GM13976 (cell line): ENCODE measurements around the gene HK1.

Experiments
- DNase-seq: peaks from one replicate; pipeline ENCODE4 v3.0.0; 2012; ENCODE audit warnings: low spot score
- CTCF ChIP-seq: IDR thresholded peaks from 2 replicates; pipeline ENCODE4 v1.5.1; 2012; ENCODE audit warnings: borderline replicate concordance, mild to moderate bottlenecking; ENCODE audit not compliant: insufficient read depth; ENCODE audit errors: extremely low read depth, missing control alignments, control extremely low read depth
- in situ Hi-C: fragments of 300-500 bp; cut with MboI; formaldehyde crosslinking; loops from one replicate; pipeline ENCODE4 v1.12.0; 2022; ENCODE audit warnings: low sequenced_read_pairs, mixed read lengths, inconsistent platforms; ENCODE audit not compliant: unreplicated experiment

The HK1 gene

GRCh38 chr10:69425041-69425440 is 146.7 kb downstream of the HK1 start:
- DNase-seq: no peak
- no peak for TF ChIP-seq CTCF
- in situ Hi-C loops: loop anchor here (10.0 kb wide), 1 partner anchor 80 kb away; no protein-coding TSS in a partner anchor

GRCh38 chr10:69425511-69426298 is 147.4 kb downstream of the HK1 start:
- in situ Hi-C loops: loop anchor here (10.0 kb wide), 1 partner anchor 79 kb away; no protein-coding TSS in a partner anchor
- TF ChIP-seq CTCF: no peak
- DNase-seq: no peak

GRCh38 chr10:69426376-69426727 is 148.1 kb downstream of the HK1 start:
- DNase-seq: no peak
- in situ Hi-C loops: loop anchor here (10.0 kb wide), 1 partner anchor 78 kb away; no protein-coding TSS in a partner anchor
- TF ChIP-seq CTCF: no peak

GRCh38 chr10:69428165-69428564 is 149.9 kb downstream of the HK1 start:
- no peak for DNase-seq
- TF ChIP-seq CTCF: no peak
- in situ Hi-C loops: loop anchor here (10.0 kb wide), 1 partner anchor 77 kb away; no protein-coding TSS in a partner anchor

- in situ Hi-C loops: no loop called here
- no peak for TF ChIP-seq CTCF
- DNase-seq: no peak
These were observed 155.9 kb downstream of the HK1 start for GRCh38 chr10:69434169-69434568.

GRCh38 chr10:69434926-69435325 is 156.6 kb downstream of the HK1 start:
- in situ Hi-C loops: no loop called here
- TF ChIP-seq CTCF: no peak
- no peak for DNase-seq
